ENCODE measurements around the gene NPTX2. TPM values are rescaled to one million over a fixed set of nuclear protein-coding genes. Genes with fewer than 3 reads are reported as not detected.
A peak's percentile ranks its signal among the peaks of the same experiment; 100 is the strongest.

NPTX2 gene
- total RNA-seq, 2 donors from 2014 or later: 0.53 to 1.3 TPM

GRCh38 chr7:98629001-98629431 lies 11.9 kb downstream of the NPTX2 start:
- Histone ChIP-seq H3K27me3 (ENCODE audit: control insufficient read depth, insufficient read depth, low read length, poor library complexity, severe bottlenecking) (no peaks in the 10 kb centered on the region), H3K36me3 (ENCODE audit: control insufficient read depth, insufficient read depth, low read length) (no peaks in the 10 kb centered on the region), H3K4me3 (ENCODE audit: low read length) (no peak overlapping the region), H3K9me3 (ENCODE audit: control insufficient read depth, low read length) (no peaks in the 10 kb centered on the region), H3K27ac (ENCODE audit: low read depth, low read length) (peak overlapping the region; percentile 98), H3K4me1 (ENCODE audit: control insufficient read depth, insufficient read depth, low read length) (no peaks in the 10 kb centered on the region), H3K9ac (ENCODE audit: extremely low read depth, low read length, poor library complexity, severe bottlenecking) (no peak overlapping the region)
- Mint-ChIP-seq H3K27me3 (ENCODE audit: insufficient read depth) (peaks cover 10% of the 10 kb centered on the region), H3K9me3 (no peaks in the 10 kb centered on the region), H3K27ac (no peak overlapping the region), H3K36me3 (ENCODE audit: low read depth) (no peaks in the 10 kb centered on the region), H3K4me3 (no peak overlapping the region), H3K4me1 (no peaks in the 10 kb centered on the region)
- 52 to 55% methylated on average over 5 to 13 of the region's 13 CpGs for WGBS, 2 experiments (ENCODE audit: insufficient coverage in 1 of 2, insufficient read length in 1 of 2)
- TF ChIP-seq CTCF (conservative IDR thresholded peaks at IDR 0.05): no peak
- peak; percentile 46 for DNase-seq

GRCh38 chr7:98630149-98630548 lies 13.1 kb downstream of the NPTX2 start:
- Mint-ChIP-seq H3K9me3 (no peaks in the 10 kb centered on the region), H3K36me3 (ENCODE audit: low read depth) (no peaks in the 10 kb centered on the region), H3K4me1 (no peaks in the 10 kb centered on the region), H3K27ac (no peak overlapping the region), H3K4me3 (no peak overlapping the region), H3K27me3 (ENCODE audit: insufficient read depth) (peaks cover 8% of the 10 kb centered on the region)
- Histone ChIP-seq H3K36me3 (ENCODE audit: control insufficient read depth, insufficient read depth, low read length) (no peaks in the 10 kb centered on the region), H3K4me3 (ENCODE audit: low read length) (no peak overlapping the region), H3K27me3 (ENCODE audit: control insufficient read depth, insufficient read depth, low read length, poor library complexity, severe bottlenecking) (no peaks in the 10 kb centered on the region), H3K27ac (ENCODE audit: low read depth, low read length) (no peak overlapping the region), H3K9me3 (ENCODE audit: control insufficient read depth, low read length) (no peaks in the 10 kb centered on the region), H3K9ac (ENCODE audit: extremely low read depth, low read length, poor library complexity, severe bottlenecking) (no peak overlapping the region), H3K4me1 (ENCODE audit: control insufficient read depth, insufficient read depth, low read length) (no peaks in the 10 kb centered on the region)
- 85% methylated on average over 8 to 9 of the region's 9 CpGs for WGBS, 2 experiments (ENCODE audit: insufficient coverage in 1 of 2, insufficient read length in 1 of 2)
- peak; percentile 33 for DNase-seq
- no peak for TF ChIP-seq CTCF (conservative IDR thresholded peaks at IDR 0.05)

GRCh38 chr7:98630770-98631169 lies 13.7 kb downstream of the NPTX2 start:
- Mint-ChIP-seq H3K27me3 (ENCODE audit: insufficient read depth) (peaks cover 8% of the 10 kb centered on the region), H3K4me3 (no peak overlapping the region), H3K27ac (no peak overlapping the region), H3K36me3 (ENCODE audit: low read depth) (no peaks in the 10 kb centered on the region), H3K9me3 (no peaks in the 10 kb centered on the region), H3K4me1 (no peaks in the 10 kb centered on the region)
- TF ChIP-seq CTCF (conservative IDR thresholded peaks at IDR 0.05): no peak
- Histone ChIP-seq H3K27me3 (ENCODE audit: control insufficient read depth, insufficient read depth, low read length, poor library complexity, severe bottlenecking) (no peaks in the 10 kb centered on the region), H3K27ac (ENCODE audit: low read depth, low read length) (no peak overlapping the region), H3K4me1 (ENCODE audit: control insufficient read depth, insufficient read depth, low read length) (no peaks in the 10 kb centered on the region), H3K4me3 (ENCODE audit: low read length) (no peak overlapping the region), H3K9me3 (ENCODE audit: control insufficient read depth, low read length) (no peaks in the 10 kb centered on the region), H3K36me3 (ENCODE audit: control insufficient read depth, insufficient read depth, low read length) (no peaks in the 10 kb centered on the region), H3K9ac (ENCODE audit: extremely low read depth, low read length, poor library complexity, severe bottlenecking) (no peak overlapping the region)
- 86 to 100% methylated on average over 1 to 3 of the region's 3 CpGs for WGBS, 2 experiments (ENCODE audit: insufficient coverage in 1 of 2, insufficient read length in 1 of 2)
- peak; percentile 23 for DNase-seq
